Endothelial cell of umbilical vein (primary cell): Measurements from ENCODE around the gene NUAK1. TPM values are rescaled to one million over a fixed set of nuclear protein-coding genes. Genes with fewer than 3 reads are reported as not detected.

Experiments
- BruUV-seq: library from RNA; stranded (reverse); fragments of 400-500 nt; replicated peaks from 2 replicates; lab custom pipeline; 2021; lab: Mats Ljungman, UMichigan
- CTCF ChIA-PET: fragments of 300-600, 350-600 bp; sonication (Branson Sonifier 250); formaldehyde crosslinking; loops from one replicate; lab custom pipeline; 2021; ENCODE audit warnings: antibody characterized with exemption, inconsistent platforms; lab: Charles Lee
- POLR2A ChIA-PET: fragments of 300-600, 350-600 bp; sonication (Branson Sonifier 250); formaldehyde crosslinking; loops from one replicate; lab custom pipeline; 2021; ENCODE audit warnings: antibody characterized with exemption, inconsistent platforms; lab: Charles Lee
- DNase-seq: peaks from one replicate; pipeline ENCODE4 v3.0.0-alpha.2; 2011; ENCODE audit warnings: low read depth, low spot score
- FAIRE-seq: peaks from 2 replicates; lab custom pipeline; 2011; peaks lifted over from hg19 to GRCh38; lab: Jason Lieb, UNC
- H2AFZ ChIP-seq: 2 replicates; pipeline ENCODE4 v1.6.0; 2012; ENCODE audit warnings: low read depth, low read length, control low read depth, inconsistent platforms
- H3K27ac ChIP-seq: 2 replicates; pipeline ENCODE4 v1.5.1; 2011; ENCODE audit warnings: low read depth, mild to moderate bottlenecking, control low read depth, low read length, moderate library complexity; ENCODE audit not compliant: insufficient read depth
- H3K27me3 ChIP-seq, 2 experiments: 2 replicates each; pipeline versions ENCODE4 v1.6.0 to v1.6.1; 2011; ENCODE audit warnings: low read length in 2 of 2, mixed read lengths in 1 of 2; ENCODE audit not compliant: control insufficient read depth in 2 of 2, insufficient read depth in 2 of 2
- H3K36me3 ChIP-seq, 2 experiments: 2 replicates in 1 of 2; 3 replicates in 1 of 2; pipeline ENCODE4 v1.5.1; 2011; ENCODE audit warnings: low read length in 2 of 2, mild to moderate bottlenecking in 1 of 2, moderate library complexity in 1 of 2; ENCODE audit not compliant: control insufficient read depth in 2 of 2, insufficient read depth in 2 of 2; ENCODE audit errors: extremely low read depth in 1 of 2
- H3K4me1 ChIP-seq: 3 replicates; pipeline ENCODE4 v1.5.1; 2011; ENCODE audit warnings: mild to moderate bottlenecking, low read length; ENCODE audit not compliant: control insufficient read depth, insufficient read depth; ENCODE audit errors: extremely low read depth
- H3K4me2 ChIP-seq: 2 replicates; pipeline ENCODE4 v1.6.1; 2011; ENCODE audit warnings: low read length, control low read depth, mixed read lengths; ENCODE audit not compliant: insufficient read depth
- H3K4me3 ChIP-seq, 3 experiments: fragments of 200-600 bp in 1 of 3; sonication (generic), shearing (Covaris generic) in 1 of 3; replicated peaks in 1 of 3; 2 replicates each; pipeline ENCODE4 v1.5.1; 2011 to 2016; ENCODE audit warnings: control low read depth in 3 of 3, low read length in 3 of 3, mild to moderate bottlenecking in 2 of 3, inconsistent platforms in 1 of 3, low read depth in 1 of 3, moderate library complexity in 1 of 3; ENCODE audit not compliant: insufficient read depth in 1 of 3
- H3K79me2 ChIP-seq: 2 replicates; pipeline ENCODE4 v1.6.0; 2012; ENCODE audit warnings: low read length, inconsistent platforms; ENCODE audit not compliant: control insufficient read depth, insufficient read depth
- H3K9ac ChIP-seq: replicated peaks from 2 replicates; pipeline ENCODE3; 2011; ENCODE audit warnings: low read length, control low read depth; ENCODE audit not compliant: insufficient read depth; ENCODE audit errors: extremely low read depth
- H3K9me1 ChIP-seq: replicated peaks from 3 replicates; pipeline ENCODE4 v1.6.0; 2011; ENCODE audit warnings: mild to moderate bottlenecking, low read length; ENCODE audit not compliant: control insufficient read depth, insufficient read depth; ENCODE audit errors: extremely low read depth
- H3K9me3 ChIP-seq: replicated peaks from 2 replicates; pipeline ENCODE4 v1.5.1; 2012; ENCODE audit warnings: low read length, inconsistent platforms; ENCODE audit not compliant: control insufficient read depth, insufficient read depth
- H4K20me1 ChIP-seq: replicated peaks from 2 replicates; pipeline ENCODE3; 2011; ENCODE audit warnings: mild to moderate bottlenecking, low read length; ENCODE audit not compliant: control insufficient read depth, insufficient read depth; ENCODE audit errors: extremely low read depth
- EZH2 ChIP-seq: IDR thresholded peaks from 2 replicates; pipeline ENCODE4 v1.6.1; 2012; ENCODE audit warnings: borderline replicate concordance, low read depth, mild to moderate bottlenecking, moderate library complexity, low read length, inconsistent platforms; ENCODE audit not compliant: severe bottlenecking
- FOS ChIP-seq: IDR thresholded peaks from 2 replicates; pipeline ENCODE4 v1.6.1; 2011; ENCODE audit warnings: mild to moderate bottlenecking, low read length, moderate library complexity, borderline replicate concordance; ENCODE audit not compliant: insufficient read depth
- GATA2 ChIP-seq: IDR thresholded peaks from 2 replicates; pipeline ENCODE4 v1.7.0; 2011; ENCODE audit warnings: low read depth, mild to moderate bottlenecking, moderate library complexity, mixed read lengths, low read length; ENCODE audit not compliant: insufficient read length, insufficient read depth
- JUN ChIP-seq: IDR thresholded peaks from 2 replicates; pipeline ENCODE4 v1.6.1; 2011; ENCODE audit warnings: borderline replicate concordance, low read depth; ENCODE audit not compliant: insufficient read length, insufficient read depth
- MYC ChIP-seq: IDR thresholded peaks from one replicate; pipeline ENCODE4 v1.6.1; 2011; ENCODE audit warnings: mild to moderate bottlenecking, low read depth, low read length
- POLR2A ChIP-seq: IDR thresholded peaks from 2 replicates; pipeline ENCODE4 v1.6.1; 2012; ENCODE audit warnings: low read depth, mild to moderate bottlenecking, control low read depth, low read length
- POLR2AphosphoS5 ChIP-seq: IDR thresholded peaks from 2 replicates; pipeline ENCODE4 v1.6.1; 2012; ENCODE audit warnings: low read depth, mild to moderate bottlenecking, control low read depth, low read length, moderate library complexity; ENCODE audit not compliant: insufficient read depth
- dilution Hi-C: fragments of 300-500 bp; cut with MboI; formaldehyde crosslinking; loops from one replicate; pipeline ENCODE4 v1.15.0; 2019; ENCODE audit warnings: low sequenced_read_pairs; ENCODE audit not compliant: extremely low pct_ligation_motif_present
- intact Hi-C: fragments of 100-400 bp; cut with micrococcal nuclease; formaldehyde crosslinking; loops from one replicate; pipeline ENCODE4 v1.10.0; 2022
- polyA plus RNA-seq, 4 experiments: library from polyadenylated mRNA; depleted of rRNA in 3 of 4; stranded (reverse) in 3 of 4; unstranded in 1 of 4; fragments of >200 nt; gene quantifications; 2 replicates each; pipeline versions ENCODE4 v1.2.1 to v1.2.3, GENCODE V29; 2011 to 2012; ENCODE audit warnings: missing spikeins in 1 of 4
- total RNA-seq: library from RNA; stranded (reverse); gene quantifications from 2 replicates; pipeline ENCODE4 v1.2.3, GENCODE V29; 2021
- TF ChIP-seq, protein P1 (sequence below): IDR thresholded peaks from 2 replicates; pipeline ENCODE4 v1.6.1; 2011; ENCODE audit not compliant: insufficient read depth, insufficient read length
- TF ChIP-seq, protein P2 (sequence below), 2 donors: IDR thresholded peaks; 1 replicate in 1 of 2; 2 replicates in 1 of 2; pipeline ENCODE4 v1.5.1; 2011; ENCODE audit warnings: low read length in 2 of 2, mild to moderate bottlenecking in 2 of 2, moderate library complexity in 2 of 2, control low read depth in 1 of 2, inconsistent platforms in 1 of 2, low read depth in 1 of 2; ENCODE audit not compliant: insufficient read depth in 1 of 2; ENCODE audit errors: extremely low read depth in 1 of 2

Gene NUAK1
- total and polyA plus RNA-seq, 2 donors (not counting 3 experiments of a cell fraction or from before 2014, with no cell fraction given), result 34.2 to 39.7 TPM

DNA sequence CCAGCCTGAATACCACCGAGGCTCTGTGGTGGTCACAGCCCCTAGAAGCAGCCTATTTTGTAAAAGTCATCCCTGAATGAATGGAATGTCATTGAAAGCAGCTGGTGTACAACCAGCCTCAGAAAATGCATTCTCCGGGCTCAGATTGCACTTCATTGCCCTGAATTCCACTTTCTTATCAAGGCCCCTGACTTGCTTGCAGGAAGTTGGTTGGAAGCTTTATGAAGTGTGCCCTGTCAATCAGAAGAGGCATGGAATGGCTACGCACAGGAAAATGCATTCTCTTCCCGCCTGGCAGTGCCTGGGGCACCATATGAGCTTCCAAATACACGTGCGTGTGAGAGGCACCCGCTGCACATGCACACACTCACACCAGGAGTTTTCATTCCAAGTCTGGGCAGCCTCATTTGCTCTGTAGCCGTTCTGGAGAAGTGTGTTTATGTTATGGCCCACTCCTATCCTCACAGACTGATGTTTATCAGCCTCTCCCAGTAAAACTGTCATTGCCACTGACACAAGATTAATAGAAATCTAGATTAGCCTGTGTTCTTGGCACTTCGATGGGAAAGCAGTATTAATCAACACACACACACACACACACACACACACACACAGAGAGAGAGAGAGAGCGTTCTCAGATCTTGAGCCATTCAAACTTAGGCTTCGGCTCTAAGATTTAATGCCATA is 63.9 kb downstream of the NUAK1 start:
- DNase-seq (peak; percentile 87), FAIRE-seq (peak; percentile 81)
- POLR2A ChIA-PET, result no interaction called here
- Histone ChIP-seq H4K20me1 (no peaks in the 10 kb centered on the region), H3K9me3 (no peaks in the 10 kb centered on the region), H3K4me1 (peaks cover 25% of the 10 kb centered on the region), H3K4me2 (no peak overlapping the region), H3K27ac (no peak overlapping the region), H3K79me2 (no peaks in the 10 kb centered on the region), H3K9ac (no peak overlapping the region), H2AFZ (peak overlapping the region; percentile 39), H3K27me3 (no peaks in the 10 kb centered on the region), H3K36me3 (peaks cover 4 to 28% of the 10 kb centered on the region in 2 experiments), H3K9me1 (no peaks in the 10 kb centered on the region), H3K4me3 (no peak overlapping the region)
- intact Hi-C loops (loop anchor here (5.0 kb wide), 1 partner anchor 368 kb away; no protein-coding TSS in a partner anchor), dilution Hi-C loops (no loop called here)
- TF ChIP-seq MYC (no peak), EZH2 (no peak), POLR2A (peak; percentile 40), JUN (no peak), GATA2 (peak; percentile 39), FOS (no peak), POLR2AphosphoS5 (peak; percentile 19)
- TF ChIP-seq, protein P1, sequence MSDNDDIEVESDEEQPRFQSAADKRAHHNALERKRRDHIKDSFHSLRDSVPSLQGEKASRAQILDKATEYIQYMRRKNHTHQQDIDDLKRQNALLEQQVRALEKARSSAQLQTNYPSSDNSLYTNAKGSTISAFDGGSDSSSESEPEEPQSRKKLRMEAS, result no peak
- TF ChIP-seq, protein P2, sequence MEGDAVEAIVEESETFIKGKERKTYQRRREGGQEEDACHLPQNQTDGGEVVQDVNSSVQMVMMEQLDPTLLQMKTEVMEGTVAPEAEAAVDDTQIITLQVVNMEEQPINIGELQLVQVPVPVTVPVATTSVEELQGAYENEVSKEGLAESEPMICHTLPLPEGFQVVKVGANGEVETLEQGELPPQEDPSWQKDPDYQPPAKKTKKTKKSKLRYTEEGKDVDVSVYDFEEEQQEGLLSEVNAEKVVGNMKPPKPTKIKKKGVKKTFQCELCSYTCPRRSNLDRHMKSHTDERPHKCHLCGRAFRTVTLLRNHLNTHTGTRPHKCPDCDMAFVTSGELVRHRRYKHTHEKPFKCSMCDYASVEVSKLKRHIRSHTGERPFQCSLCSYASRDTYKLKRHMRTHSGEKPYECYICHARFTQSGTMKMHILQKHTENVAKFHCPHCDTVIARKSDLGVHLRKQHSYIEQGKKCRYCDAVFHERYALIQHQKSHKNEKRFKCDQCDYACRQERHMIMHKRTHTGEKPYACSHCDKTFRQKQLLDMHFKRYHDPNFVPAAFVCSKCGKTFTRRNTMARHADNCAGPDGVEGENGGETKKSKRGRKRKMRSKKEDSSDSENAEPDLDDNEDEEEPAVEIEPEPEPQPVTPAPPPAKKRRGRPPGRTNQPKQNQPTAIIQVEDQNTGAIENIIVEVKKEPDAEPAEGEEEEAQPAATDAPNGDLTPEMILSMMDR (IDR thresholded peaks at IDR 0.05; ENCODE audit: extremely low read depth in 1 of 2, insufficient read depth in 1 of 2, low read depth in 1 of 2, low read length in 2 of 2), result no peak
- BruUV-seq, result no TSS peak
- CTCF ChIA-PET, result interaction anchor here (0.8 to 1.6 kb wide), 3 partner anchors 16 to 370 kb away, joined by 3 to 7 read pairs (median 4); no protein-coding TSS in a partner anchor
